AG04450 (cell line): ENCODE data around the gene RPH3AL. TPM values are rescaled to one million over a fixed set of nuclear protein-coding genes. Genes with fewer than 3 reads are reported as not detected.
"Not testable (repeated sequence)": the region's sequence is repeated elsewhere in the genome, so short reads cannot be mapped to it uniquely, and the experiment has no call there.

Experiments used
- CTCF ChIA-PET: fragments of 300-600, 350-600 bp; formaldehyde crosslinking; extraction: SDS; loops from one replicate; lab custom pipeline; 2022; ENCODE audit warnings: antibody characterized with exemption, inconsistent platforms; lab: Charles Lee
- POLR2A ChIA-PET: fragments of 350-600 bp; formaldehyde crosslinking; extraction: SDS; loops from one replicate; lab custom pipeline; 2021; ENCODE audit warnings: antibody characterized with exemption, inconsistent platforms; lab: Yijun Ruan, JAX
- DNase-seq: peaks from one replicate; pipeline ENCODE4 v3.0.0-alpha.2; 2011; ENCODE audit warnings: low read depth, low spot score
- H3K27ac ChIP-seq: one replicate; pipeline ENCODE4 v1.5.1; 2012; ENCODE audit warnings: low read depth, low read length, control low read depth
- H3K27me3 ChIP-seq: one replicate; pipeline ENCODE4 v1.6.0; 2012; ENCODE audit warnings: low read length; ENCODE audit not compliant: control insufficient read depth, insufficient read depth
- H3K4me3 ChIP-seq: 2 replicates; pipeline ENCODE4 v1.5.1; 2011; ENCODE audit warnings: mild to moderate bottlenecking, low read depth, low read length, control low read depth
- H3K9me3 ChIP-seq: 2 replicates; pipeline ENCODE4 v1.5.1; 2012; ENCODE audit warnings: low read length; ENCODE audit not compliant: control insufficient read depth, insufficient read depth
- CTCF ChIP-seq: IDR thresholded peaks from 2 replicates; pipeline ENCODE4 v1.5.1; 2011; ENCODE audit warnings: low read depth, low read length, control low read depth, inconsistent platforms
- polyA plus RNA-seq: library from polyadenylated mRNA; depleted of rRNA; stranded (reverse); fragments of >200 nt; gene quantifications from 2 replicates; pipeline ENCODE4 v1.2.3, GENCODE V29; 2011

RPH3AL gene
- polyA plus RNA-seq, 1 experiment: 1.3 TPM

- ChIA-PET POLR2A (no interaction called here), CTCF (interaction anchor here (1.4 kb wide), 1 partner anchor 527 kb away, joined by 5 read pairs; no protein-coding TSS in a partner anchor)
- Histone ChIP-seq H3K9me3 (no peaks in the 10 kb centered on the region; the same call in 1 of the 2 replicates), H3K4me3 (no peak overlapping the region), H3K27me3 (peaks cover 21% of the 10 kb centered on the region), H3K27ac (no peak overlapping the region)
- no peak for TF ChIP-seq CTCF
- no peak for DNase-seq
Observed at GRCh38 chr17:173166-173911, 179.3 kb downstream of the RPH3AL start.

GRCh38 chr17:172401-172800 is 180.2 kb downstream of the RPH3AL start:
- CTCF ChIA-PET: interaction anchor here (1.4 kb wide), 1 partner anchor 528 kb away, joined by 5 read pairs; no protein-coding TSS in a partner anchor
- Histone ChIP-seq H3K27ac (no peak overlapping the region), H3K27me3 (peaks cover 12% of the 10 kb centered on the region), H3K9me3 (no peaks in the 10 kb centered on the region; the same call in 1 of the 2 replicates), H3K4me3 (no peak overlapping the region)
- no peak for DNase-seq
- POLR2A ChIA-PET: no interaction called here
- no peak for TF ChIP-seq CTCF

- ChIA-PET POLR2A (no interaction called here), CTCF (no interaction called here)
- no peak for TF ChIP-seq CTCF
- no peak for DNase-seq
- Histone ChIP-seq H3K27me3 (peaks cover 8% of the 10 kb centered on the region), H3K4me3 (no peak overlapping the region), H3K27ac (no peak overlapping the region), H3K9me3 (no peaks in the 10 kb centered on the region; the same call in 1 of the 2 replicates)
Observed at GRCh38 chr17:171871-172270, 180.7 kb downstream of the RPH3AL start.

GRCh38 chr17:170130-170670 is 182.4 kb downstream of the RPH3AL start:
- no peak for TF ChIP-seq CTCF
- no peak overlapping the region for H3K27ac ChIP-seq
- peaks cover under 1% of the 10 kb centered on the region for H3K27me3 ChIP-seq
- H3K4me3 ChIP-seq: no peak overlapping the region
- no peak for DNase-seq
- CTCF ChIA-PET: no interaction called here
- POLR2A ChIA-PET: no interaction called here
- H3K9me3 ChIP-seq: peaks cover 4% of the 10 kb centered on the region; the same call in 1 of the 2 replicates

GRCh38 chr17:168614-169013 is 184.0 kb downstream of the RPH3AL start:
- DNase-seq, CTCF ChIA-PET: not testable (repeated sequence)

More at GRCh38 chr17:168614-169013, 184.0 kb downstream of the RPH3AL start:
- H3K27me3 ChIP-seq, POLR2A ChIA-PET, H3K9me3 ChIP-seq, H3K4me3 ChIP-seq, H3K27ac ChIP-seq: not testable (repeated sequence)
